GM12891 (cell line): ENCODE results near the gene PNPLA3.

Experiments used
- DNase-seq: peaks from one replicate; pipeline ENCODE4 v3.0.0; 2011; ENCODE audit warnings: low spot score; ENCODE audit not compliant: insufficient read length
- FAIRE-seq: peaks from 2 replicates; lab custom pipeline; 2011; peaks lifted over from hg19 to GRCh38; lab: Jason Lieb, UNC
- PAX5 ChIP-seq: IDR thresholded peaks from 2 replicates; pipeline ENCODE4 v1.6.1; 2011; ENCODE audit warnings: low read length, moderate library complexity, mild to moderate bottlenecking; ENCODE audit not compliant: insufficient read depth, severe bottlenecking
- POLR2A ChIP-seq: IDR thresholded peaks from 2 replicates; pipeline ENCODE4 v1.6.1; 2011; ENCODE audit warnings: low read depth, low read length, control low read depth
- POLR2AphosphoS5 ChIP-seq: IDR thresholded peaks from 2 replicates; pipeline ENCODE4 v1.6.1; 2011; ENCODE audit warnings: low read depth, low read length, control low read depth
- POU2F2 ChIP-seq: IDR thresholded peaks from 2 replicates; pipeline ENCODE4 v1.6.1; 2011; ENCODE audit warnings: low read depth, mild to moderate bottlenecking, control low read depth, low read length, moderate library complexity
- SPI1 ChIP-seq: IDR thresholded peaks from 2 replicates; pipeline ENCODE4 v1.6.1; 2011; ENCODE audit warnings: low read depth, low read length, control low read depth
- TAF1 ChIP-seq: IDR thresholded peaks from 2 replicates; pipeline ENCODE4 v1.6.1; 2011; ENCODE audit warnings: low read depth, low read length, control low read depth

The PNPLA3 gene

DNA sequence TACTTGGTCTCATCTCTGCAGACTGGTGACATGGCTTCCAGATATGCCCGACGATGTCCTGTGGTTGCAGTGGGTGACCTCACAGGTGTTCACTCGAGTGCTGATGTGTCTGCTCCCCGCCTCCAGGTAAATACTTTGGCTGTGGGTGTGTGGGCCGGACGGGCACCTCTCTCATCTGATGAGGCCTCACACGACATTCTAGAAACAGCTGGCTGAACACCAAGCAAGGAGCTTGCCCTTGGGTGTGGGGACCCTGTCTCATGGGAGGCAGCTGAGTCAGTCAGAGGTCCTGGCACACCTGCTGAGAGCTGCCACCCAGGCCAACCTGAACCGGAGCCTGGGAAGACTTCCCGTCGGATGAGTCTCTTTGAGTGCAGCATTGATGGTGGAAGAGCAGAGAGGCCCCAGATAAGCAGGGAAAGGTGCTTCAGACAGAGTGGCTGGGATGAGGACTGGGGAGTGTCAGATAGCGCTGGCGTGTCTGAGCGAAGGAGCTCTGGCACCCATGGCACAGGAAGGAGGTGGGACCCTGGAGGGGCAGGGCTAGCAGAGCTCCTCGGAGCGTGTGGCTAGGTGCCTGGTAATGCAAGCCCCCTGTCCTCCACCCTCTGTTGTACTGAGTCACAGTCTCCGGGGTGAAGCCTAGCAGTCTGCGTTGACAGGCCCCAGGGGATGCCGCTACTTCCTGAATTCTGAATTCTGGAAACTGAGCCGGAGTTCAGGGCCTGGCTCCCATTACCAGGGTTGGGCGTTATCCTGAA lies 21.2 kb downstream of the PNPLA3 start:
- DNase-seq = no peak
- FAIRE-seq = no peak
- TF ChIP-seq POLR2A (no peak), POU2F2 (no peak), PAX5 (no peak), POLR2AphosphoS5 (no peak), TAF1 (no peak), SPI1 (no peak)

GRCh38 chr22:43945632-43946383 lies 22.2 kb downstream of the PNPLA3 start:
- DNase-seq = peak; percentile 79
- FAIRE-seq = peak; percentile 96
- TF ChIP-seq POU2F2 = no peak
- TF ChIP-seq SPI1 = no peak
- TF ChIP-seq PAX5 = no peak
- no peak for TF ChIP-seq POLR2AphosphoS5
- TF ChIP-seq TAF1 = no peak
- TF ChIP-seq POLR2A = no peak

- no peak for FAIRE-seq
- TF ChIP-seq PAX5 (no peak), POU2F2 (no peak), POLR2AphosphoS5 (no peak)
- no peak for DNase-seq
Measured at GRCh38 chr22:43946384-43946667, 22.7 kb downstream of the PNPLA3 start.

DNA sequence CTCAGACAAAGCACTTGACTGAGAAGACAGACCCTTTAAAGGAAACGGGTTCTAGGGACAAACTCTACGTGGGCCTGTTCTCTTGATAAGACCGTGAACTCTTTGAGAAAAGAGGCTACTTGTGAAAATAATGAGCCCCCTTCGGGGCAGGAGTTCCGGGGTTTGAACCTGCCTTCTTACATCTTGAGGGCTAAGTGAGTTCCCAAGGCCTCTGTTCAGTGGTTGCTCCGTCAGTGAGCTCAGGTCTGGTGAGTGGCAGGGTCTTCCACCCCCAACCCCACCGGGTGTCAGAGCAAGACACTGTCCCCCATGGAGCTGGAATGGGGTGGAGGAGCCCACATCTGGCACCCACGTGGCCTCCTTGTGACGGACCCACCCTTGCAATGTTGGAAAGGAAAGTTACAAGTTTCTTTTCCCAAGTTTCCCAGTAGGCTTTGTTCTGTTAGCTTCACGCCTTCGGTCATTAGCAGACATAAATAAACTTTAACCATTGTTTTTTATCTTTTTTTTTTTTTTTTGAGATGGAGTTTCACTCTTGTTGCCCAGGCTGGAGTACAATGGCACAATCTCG lies 25.3 kb downstream of the PNPLA3 start:
- TF ChIP-seq POU2F2 (no peak), PAX5 (no peak), TAF1 (no peak), POLR2A (no peak), POLR2AphosphoS5 (no peak), SPI1 (no peak)
- no peak for FAIRE-seq
- DNase-seq = no peak

- FAIRE-seq (no peak), DNase-seq (no peak)
- TF ChIP-seq POLR2A (no peak), POLR2AphosphoS5 (no peak), PAX5 (no peak), TAF1 (no peak), POU2F2 (no peak)
Measured at GRCh38 chr22:43951391-43951790, 27.8 kb downstream of the PNPLA3 start.

GRCh38 chr22:43951966-43952365 lies 28.4 kb downstream of the PNPLA3 start:
- DNase-seq (no peak), FAIRE-seq (no peak)
- no peak for TF ChIP-seq PAX5
- no peak for TF ChIP-seq POLR2AphosphoS5
- no peak for TF ChIP-seq POU2F2
- TF ChIP-seq POLR2A = no peak
- no peak for TF ChIP-seq SPI1
- no peak for TF ChIP-seq TAF1

DNA sequence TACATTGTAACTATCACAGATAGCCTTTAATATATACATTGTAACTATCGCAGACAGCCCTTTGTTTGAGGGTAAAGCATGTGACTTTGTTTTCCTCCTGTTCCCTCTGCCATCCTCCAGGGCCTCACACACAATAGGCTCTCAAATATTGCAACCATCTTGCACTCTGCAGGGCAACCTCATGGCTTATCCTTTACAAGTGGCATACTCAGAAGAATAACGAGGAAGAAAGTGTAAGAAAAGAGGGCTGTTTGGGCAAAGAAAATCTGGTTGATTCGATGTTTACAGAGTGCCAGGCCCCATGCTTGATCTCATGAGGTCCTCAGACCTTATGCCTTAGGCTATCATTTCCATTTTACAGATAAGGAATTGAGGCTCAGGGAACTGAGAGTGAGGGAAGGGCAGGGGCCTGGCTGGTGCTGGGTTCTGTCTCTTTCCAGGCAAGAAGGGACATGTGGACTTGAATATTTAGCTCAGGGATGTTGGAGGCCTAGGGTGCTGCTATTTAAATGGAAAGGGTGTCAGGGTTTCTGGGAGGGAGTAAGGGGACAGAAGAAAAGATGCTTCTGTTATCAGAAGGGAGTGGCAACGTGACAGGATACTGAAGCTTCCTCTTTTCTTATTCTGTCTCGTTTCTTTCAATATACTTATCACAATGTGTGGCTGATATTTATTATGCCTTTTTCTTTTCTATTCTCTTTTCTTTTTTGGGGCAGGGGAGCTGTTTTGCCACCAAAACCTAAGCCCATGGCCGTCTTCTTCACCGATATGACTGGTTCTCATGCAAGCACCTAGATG lies 30.6 kb downstream of the PNPLA3 start:
- FAIRE-seq (peak; percentile 20), DNase-seq (no peak)
- TF ChIP-seq POU2F2 = no peak
- TF ChIP-seq SPI1 = peak; percentile 26; the same call in 1 of the 2 replicates
- TF ChIP-seq POLR2A = no peak
- no peak for TF ChIP-seq PAX5
- no peak for TF ChIP-seq TAF1
- TF ChIP-seq POLR2AphosphoS5 = no peak

DNA sequence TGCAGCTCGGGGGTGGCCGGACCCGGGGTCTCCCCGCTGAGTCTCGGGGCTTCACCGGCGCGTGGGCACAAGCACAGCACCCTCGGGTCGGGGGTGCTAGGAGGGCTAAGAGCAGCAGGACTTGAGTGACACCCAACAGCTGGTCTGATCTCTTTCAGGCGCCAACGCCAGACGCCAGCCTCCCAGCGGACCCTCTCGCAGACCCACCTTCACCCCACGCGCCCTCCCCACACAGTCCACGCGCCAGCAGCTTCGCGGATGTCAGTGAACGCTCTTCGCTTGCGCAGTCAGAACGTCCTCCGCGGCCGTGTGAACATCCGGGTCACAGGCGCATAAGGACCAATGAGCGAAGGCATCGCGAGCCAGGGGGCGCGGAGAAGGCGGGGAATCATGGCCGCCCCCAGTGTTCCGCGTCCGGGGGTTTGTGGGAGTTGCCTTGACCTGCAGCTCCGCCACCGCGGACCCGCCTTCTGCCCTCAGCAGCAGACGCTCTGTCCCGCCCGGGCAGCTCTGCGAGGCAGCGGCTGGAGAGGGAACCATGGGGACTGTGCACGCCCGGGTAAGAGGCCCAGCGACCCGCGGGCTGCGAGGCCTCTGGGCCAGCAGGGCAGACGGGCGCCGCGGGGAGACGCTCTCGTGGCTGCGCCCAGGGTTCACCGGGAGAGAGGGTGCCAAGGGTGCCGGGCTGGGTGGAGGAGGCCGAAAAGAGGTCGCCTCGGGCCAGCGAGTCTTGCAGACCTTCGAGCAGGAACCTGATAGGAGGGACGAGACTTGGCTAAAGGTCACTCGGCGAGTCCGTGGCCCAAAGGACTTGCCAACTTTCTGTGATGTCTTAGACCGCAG lies 31.7 kb downstream of the PNPLA3 start, which contains the start of gene SAMM50:
Gene SAMM50 (plus strand): TSS at position 403 of the 843 bp plus-strand sequence. CDS start 136 bp downstream, at position 539.
- TF ChIP-seq POLR2A (peak; percentile 97), POLR2AphosphoS5 (peak; percentile 97), PAX5 (peak; percentile 16), SPI1 (no peak), POU2F2 (peak; percentile 84), TAF1 (peak; percentile 85; the same call in 1 of the 2 replicates)
- peak; percentile 99 for FAIRE-seq
- peak; percentile 92 for DNase-seq
